H9 (cell line): ENCODE measurements around the gene CELSR2. TPM values are rescaled to one million over a fixed set of nuclear protein-coding genes. Genes with fewer than 3 reads are reported as not detected.

Experiments
- DNase-seq: peaks from one replicate; pipeline ENCODE4 v3.0.0-alpha.2; 2017
- H2AFZ ChIP-seq: one replicate; pipeline ENCODE4 v1.6.1; 2013; ENCODE audit warnings: mild to moderate bottlenecking, low read length, control low read depth, moderate library complexity
- H2AK5ac ChIP-seq: 2 replicates; pipeline ENCODE4 v1.6.1; 2013; ENCODE audit warnings: low read length, control low read depth, mixed read lengths; ENCODE audit not compliant: insufficient read length
- H2BK120ac ChIP-seq: one replicate; pipeline ENCODE4 v1.6.1; 2013; ENCODE audit warnings: low read depth, mild to moderate bottlenecking, low read length, control low read depth, inconsistent platforms; ENCODE audit not compliant: poor library complexity, severe bottlenecking
- H2BK12ac ChIP-seq: 2 replicates; pipeline ENCODE4 v1.6.1; 2013; ENCODE audit warnings: low read length, control low read depth, mixed read lengths, low read depth; ENCODE audit not compliant: insufficient read length
- H2BK15ac ChIP-seq: 2 replicates; pipeline ENCODE4 v1.6.1; 2013; ENCODE audit warnings: low read depth, low read length, control low read depth
- H2BK20ac ChIP-seq: one replicate; pipeline ENCODE4 v1.6.1; 2013; ENCODE audit warnings: low read depth, mild to moderate bottlenecking, low read length, control low read depth, inconsistent platforms; ENCODE audit not compliant: poor library complexity, severe bottlenecking
- H2BK5ac ChIP-seq: 2 replicates; pipeline ENCODE4 v1.6.1; 2013; ENCODE audit warnings: low read length, control low read depth, mixed read lengths; ENCODE audit not compliant: insufficient read length
- H3K14ac ChIP-seq: 2 replicates; pipeline ENCODE4 v1.6.1; 2013; ENCODE audit warnings: low read length, control low read depth; ENCODE audit not compliant: insufficient read depth
- H3K18ac ChIP-seq: 2 replicates; pipeline ENCODE4 v1.6.1; 2013; ENCODE audit warnings: low read depth, mild to moderate bottlenecking, mixed read lengths, low read length, control low read depth; ENCODE audit not compliant: insufficient read length
- H3K23ac ChIP-seq: 2 replicates; pipeline ENCODE4 v1.6.1; 2013; ENCODE audit warnings: low read length, control low read depth, mixed read lengths, low read depth; ENCODE audit not compliant: insufficient read length
- H3K23me2 ChIP-seq: 2 replicates; pipeline ENCODE4 v1.6.1; 2013; ENCODE audit warnings: low read depth, mild to moderate bottlenecking, mixed read lengths, low read length, control low read depth; ENCODE audit not compliant: insufficient read length, poor library complexity, severe bottlenecking
- H3K27ac ChIP-seq: 2 replicates; pipeline ENCODE4 v1.5.1; 2013; ENCODE audit warnings: low read length, control low read depth, mixed read lengths, low read depth; ENCODE audit not compliant: insufficient read length
- H3K27me3 ChIP-seq: 2 replicates; pipeline ENCODE4 v1.6.1; 2013; ENCODE audit warnings: low read length, control low read depth, inconsistent platforms; ENCODE audit not compliant: insufficient read depth
- H3K4ac ChIP-seq: 2 replicates; pipeline ENCODE4 v1.6.1; 2013; ENCODE audit warnings: low read depth, mild to moderate bottlenecking, control low read depth, inconsistent platforms, low read length, moderate library complexity
- H3K4me1 ChIP-seq: 2 replicates; pipeline ENCODE4 v1.6.1; 2013; ENCODE audit warnings: low read length, control low read depth, inconsistent platforms; ENCODE audit not compliant: insufficient read depth
- H3K4me2 ChIP-seq: 2 replicates; pipeline ENCODE4 v1.6.1; 2013; ENCODE audit warnings: low read length, control low read depth, mixed read lengths; ENCODE audit not compliant: insufficient read length, insufficient read depth
- H3K56ac ChIP-seq: 2 replicates; pipeline ENCODE4 v1.6.1; 2013; ENCODE audit warnings: low read depth, mild to moderate bottlenecking, mixed read lengths, low read length, control low read depth; ENCODE audit not compliant: insufficient read length
- H3K79me1 ChIP-seq: 2 replicates; pipeline ENCODE4 v1.6.1; 2013; ENCODE audit warnings: low read depth, mild to moderate bottlenecking, moderate library complexity, low read length, control low read depth, inconsistent platforms; ENCODE audit not compliant: insufficient read depth, poor library complexity, severe bottlenecking
- H3K79me2 ChIP-seq: 2 replicates; pipeline ENCODE4 v1.6.1; 2013; ENCODE audit warnings: low read length, control low read depth, inconsistent platforms; ENCODE audit not compliant: insufficient read depth
- H3K9ac ChIP-seq: 2 replicates; pipeline ENCODE4 v1.6.1; 2013; ENCODE audit warnings: low read length, control low read depth, mixed read lengths; ENCODE audit not compliant: insufficient read length; ENCODE audit errors: extremely low read depth
- H3K9me3 ChIP-seq: one replicate; pipeline ENCODE4 v1.6.1; 2013; ENCODE audit warnings: low read depth, low read length, inconsistent platforms; ENCODE audit not compliant: control insufficient read depth
- H3T11ph ChIP-seq: one replicate; pipeline ENCODE4 v1.6.1; 2013; ENCODE audit warnings: mild to moderate bottlenecking, low read length, control low read depth, inconsistent platforms
- H4K20me1 ChIP-seq: one replicate; pipeline ENCODE4 v1.6.1; 2013; ENCODE audit not compliant: control insufficient read depth, insufficient read length, insufficient read depth
- H4K5ac ChIP-seq: 2 replicates; pipeline ENCODE4 v1.6.1; 2013; ENCODE audit warnings: low read depth, mild to moderate bottlenecking, mixed read lengths, low read length, control low read depth; ENCODE audit not compliant: insufficient read length
- H4K8ac ChIP-seq: replicated peaks from 2 replicates; pipeline ENCODE4 v1.6.1; 2013; ENCODE audit warnings: low read length, control low read depth, mixed read lengths, low read depth; ENCODE audit not compliant: insufficient read length
- H4K91ac ChIP-seq: 2 replicates; pipeline ENCODE4 v1.6.1; 2013; ENCODE audit warnings: low read depth, mild to moderate bottlenecking, moderate library complexity, mixed read lengths, low read length, control low read depth; ENCODE audit not compliant: insufficient read length
- H3K27ac Mint-ChIP-seq, 3 experiments: 2 replicates in 2 of 3; 3 replicates in 1 of 3; pipeline ENCODE4 v1.8.0; 2020 to 2021; ENCODE audit warnings: mixed read lengths in 3 of 3, mild to moderate bottlenecking in 1 of 3, moderate library complexity in 1 of 3
- H3K27me3 Mint-ChIP-seq: 2 replicates; pipeline ENCODE4 v1.8.0; 2021; ENCODE audit warnings: low read depth, mild to moderate bottlenecking, moderate library complexity, mixed read lengths
- H3K36me3 Mint-ChIP-seq, 3 experiments: 2 replicates in 2 of 3; 3 replicates in 1 of 3; pipeline ENCODE4 v1.8.0; 2020 to 2021; ENCODE audit warnings: low read depth in 3 of 3, mixed read lengths in 3 of 3; ENCODE audit not compliant: insufficient read depth in 1 of 3
- H3K4me1 Mint-ChIP-seq, 2 experiments: 2 replicates each; pipeline ENCODE4 v1.8.0; 2020; ENCODE audit warnings: mixed read lengths in 2 of 2
- H3K4me3 Mint-ChIP-seq, 2 experiments: 2 replicates in 1 of 2; 3 replicates in 1 of 2; pipeline ENCODE4 v1.8.0; 2020 to 2021; ENCODE audit warnings: mild to moderate bottlenecking in 2 of 2, mixed read lengths in 2 of 2, moderate library complexity in 1 of 2
- H3K9me3 Mint-ChIP-seq, 2 experiments: 2 replicates in 1 of 2; 3 replicates in 1 of 2; pipeline ENCODE4 v1.8.0; 2020; ENCODE audit warnings: mild to moderate bottlenecking in 2 of 2, mixed read lengths in 2 of 2, moderate library complexity in 1 of 2
- WGBS: extraction: QIAGEN DNeasy Blood & Tissue Kit; methylation state at CpG from one replicate; pipeline ENCODE4 v1.1.7; 2013; ENCODE audit warnings: missing lambda C conversion rate, low lambda C conversion rate, mixed read lengths; ENCODE audit not compliant: insufficient read length; ENCODE audit errors: extremely low coverage; 5-methylcytosine and 5-hydroxymethylcytosine counted together
- total RNA-seq: library from RNA; stranded (reverse); gene quantifications from 2 replicates; pipeline ENCODE4 v1.2.1, GENCODE V29; 2021
- TF ChIP-seq, protein P1 (sequence below): fragments of 200-600 bp; sonication (generic); conservative IDR thresholded peaks from 3 replicates; pipeline ENCODE4 v1.8.0; 2021; ENCODE audit warnings: antibody characterized with exemption, mild to moderate bottlenecking

The CELSR2 gene
- total RNA-seq, 1 experiment from 2014 or later, result 29.2 TPM

DNA sequence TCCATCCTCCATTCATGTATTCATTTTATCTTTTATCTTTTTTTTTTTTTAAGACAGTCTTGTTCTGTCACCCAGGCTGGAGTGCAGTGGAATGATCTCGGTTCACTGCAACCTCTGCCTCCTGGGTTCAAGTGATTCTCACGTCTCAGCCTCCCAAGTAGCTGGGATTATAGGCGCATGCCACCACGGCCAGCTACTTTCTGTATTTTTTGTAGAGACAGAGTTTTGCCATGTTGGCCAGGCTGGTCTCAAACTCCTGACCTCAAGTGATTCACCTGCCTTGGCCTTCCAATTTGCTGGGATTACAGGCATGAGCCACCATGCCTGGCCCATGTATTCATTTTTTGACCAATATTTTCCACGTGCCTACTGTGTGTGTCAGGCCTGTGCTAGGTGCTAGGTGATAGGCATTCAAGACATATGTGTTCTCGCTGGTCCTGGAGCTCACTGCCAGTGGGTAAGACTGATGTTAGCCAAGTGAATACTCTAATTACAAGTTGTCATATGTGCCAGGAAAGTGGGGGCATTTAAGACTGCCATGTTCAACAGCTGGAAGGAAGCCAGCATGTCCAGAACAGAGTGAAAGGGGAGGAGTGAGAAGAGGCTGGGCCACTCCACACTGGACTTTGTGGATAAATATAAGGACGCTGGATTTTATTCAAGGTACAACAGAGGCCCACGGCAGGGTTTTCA is 5.3 kb upstream of the CELSR2 start:
- peaks cover 41 to 45% of the 10 kb centered on the region in 2 experiments for H3K4me1 Mint-ChIP-seq
- no CpG with 5 or more reads among the region's 8 CpGs for WGBS

More for the DNA sequence above, 5.3 kb upstream of the CELSR2 start:
- Mint-ChIP-seq H3K27me3 (peaks cover 29% of the 10 kb centered on the region), H3K36me3 (peaks cover 0 to 1% (median 0%) of the 10 kb centered on the region in 3 experiments; a peak in 2 of 7 replicates), H3K9me3 (no peaks in the 10 kb centered on the region; a peak in 1 of 5 replicates), H3K4me3 (no peak overlapping the region), H3K27ac (no peak overlapping the region)
- H2AK5ac ChIP-seq, result no peak overlapping the region
- no peaks in the 10 kb centered on the region for H3K27me3 ChIP-seq
- no peak overlapping the region for H3K56ac ChIP-seq
- H3K23me2 ChIP-seq, result no peaks in the 10 kb centered on the region
- H3K14ac ChIP-seq, result no peak overlapping the region
- H4K91ac ChIP-seq, result no peak overlapping the region
- no peaks in the 10 kb centered on the region for H3K79me2 ChIP-seq
- no peak overlapping the region for H2BK5ac ChIP-seq
- no peaks in the 10 kb centered on the region for H3K79me1 ChIP-seq
- H3K18ac ChIP-seq, result no peak overlapping the region
- H3K4ac ChIP-seq, result no peak overlapping the region
- H3K9me3 ChIP-seq, result no peaks in the 10 kb centered on the region
- no peak overlapping the region for H3K4me2 ChIP-seq
- no peak overlapping the region for H3K27ac ChIP-seq
- no peak overlapping the region for H2BK12ac ChIP-seq
- no peak overlapping the region for H3T11ph ChIP-seq
- H2BK120ac ChIP-seq, result no peak overlapping the region
- H4K8ac ChIP-seq, result no peak overlapping the region
- H2BK20ac ChIP-seq, result no peak overlapping the region
- peaks cover 12% of the 10 kb centered on the region; the same call in 1 of the 2 replicates for H3K4me1 ChIP-seq
- TF ChIP-seq, protein P1, sequence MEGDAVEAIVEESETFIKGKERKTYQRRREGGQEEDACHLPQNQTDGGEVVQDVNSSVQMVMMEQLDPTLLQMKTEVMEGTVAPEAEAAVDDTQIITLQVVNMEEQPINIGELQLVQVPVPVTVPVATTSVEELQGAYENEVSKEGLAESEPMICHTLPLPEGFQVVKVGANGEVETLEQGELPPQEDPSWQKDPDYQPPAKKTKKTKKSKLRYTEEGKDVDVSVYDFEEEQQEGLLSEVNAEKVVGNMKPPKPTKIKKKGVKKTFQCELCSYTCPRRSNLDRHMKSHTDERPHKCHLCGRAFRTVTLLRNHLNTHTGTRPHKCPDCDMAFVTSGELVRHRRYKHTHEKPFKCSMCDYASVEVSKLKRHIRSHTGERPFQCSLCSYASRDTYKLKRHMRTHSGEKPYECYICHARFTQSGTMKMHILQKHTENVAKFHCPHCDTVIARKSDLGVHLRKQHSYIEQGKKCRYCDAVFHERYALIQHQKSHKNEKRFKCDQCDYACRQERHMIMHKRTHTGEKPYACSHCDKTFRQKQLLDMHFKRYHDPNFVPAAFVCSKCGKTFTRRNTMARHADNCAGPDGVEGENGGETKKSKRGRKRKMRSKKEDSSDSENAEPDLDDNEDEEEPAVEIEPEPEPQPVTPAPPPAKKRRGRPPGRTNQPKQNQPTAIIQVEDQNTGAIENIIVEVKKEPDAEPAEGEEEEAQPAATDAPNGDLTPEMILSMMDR, result no peak
- peak; percentile 1 for DNase-seq
- H2BK15ac ChIP-seq, result no peak overlapping the region
- H4K20me1 ChIP-seq, result no peaks in the 10 kb centered on the region
- no peak overlapping the region for H4K5ac ChIP-seq
- no peak overlapping the region for H2AFZ ChIP-seq
- no peak overlapping the region for H3K23ac ChIP-seq
- H3K9ac ChIP-seq, result no peak overlapping the region
